ENCODE data around the gene KCNJ5.

The KCNJ5 gene

DNA sequence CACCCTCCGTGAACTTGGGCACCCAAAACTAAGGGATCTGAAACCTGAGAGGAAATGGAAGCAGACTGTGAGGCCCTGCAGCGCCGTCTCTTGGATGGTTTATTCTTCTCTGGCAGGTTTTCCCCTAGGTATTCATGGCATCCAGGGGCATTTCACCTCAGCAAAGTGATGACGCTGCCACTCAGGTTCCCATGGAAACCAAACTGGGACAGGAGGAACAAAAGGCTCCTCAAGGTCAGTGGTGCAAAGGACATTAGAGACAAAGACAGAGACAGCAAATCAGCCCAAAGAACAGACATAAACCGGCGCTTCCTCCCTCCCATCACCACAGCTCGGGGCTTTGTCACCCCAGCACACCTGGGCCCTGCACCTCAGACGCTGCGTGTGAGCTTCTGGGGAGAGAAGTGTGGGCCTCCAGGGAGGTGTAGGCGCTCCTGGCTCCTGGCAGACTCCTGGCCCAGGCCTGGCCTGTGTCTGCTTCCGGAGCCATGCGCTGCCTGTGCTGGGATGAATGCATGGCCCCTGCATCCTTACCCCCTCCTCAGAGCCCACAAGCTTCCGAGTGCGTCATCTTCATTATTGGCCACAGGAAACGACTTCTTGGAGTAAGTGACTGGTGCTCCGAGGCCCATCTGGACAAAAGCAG, 45.6 kb downstream of the KCNJ5 start:
- no peak for FAIRE-seq

DNA sequence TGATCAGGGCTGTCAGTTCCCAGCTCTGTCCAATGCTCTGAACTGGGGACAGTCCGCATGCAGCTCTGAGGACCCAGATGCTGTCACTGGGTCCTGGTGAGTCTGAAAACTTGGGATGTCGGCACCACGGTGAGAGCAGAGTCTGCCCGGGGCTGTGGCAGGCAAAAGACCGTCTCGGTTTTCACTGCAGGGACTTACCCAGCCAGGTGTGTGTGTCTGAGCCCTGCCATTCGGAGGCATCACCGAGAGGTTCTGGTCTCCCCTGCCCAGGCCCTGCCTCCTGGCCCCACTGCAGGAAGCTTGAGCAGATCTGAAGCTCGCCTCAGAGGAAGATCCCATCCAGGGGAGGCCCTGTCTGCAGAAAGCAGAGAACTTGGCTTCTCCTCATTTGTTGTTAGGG, 46.3 kb downstream of the KCNJ5 start:
- FAIRE-seq = no peak

DNA sequence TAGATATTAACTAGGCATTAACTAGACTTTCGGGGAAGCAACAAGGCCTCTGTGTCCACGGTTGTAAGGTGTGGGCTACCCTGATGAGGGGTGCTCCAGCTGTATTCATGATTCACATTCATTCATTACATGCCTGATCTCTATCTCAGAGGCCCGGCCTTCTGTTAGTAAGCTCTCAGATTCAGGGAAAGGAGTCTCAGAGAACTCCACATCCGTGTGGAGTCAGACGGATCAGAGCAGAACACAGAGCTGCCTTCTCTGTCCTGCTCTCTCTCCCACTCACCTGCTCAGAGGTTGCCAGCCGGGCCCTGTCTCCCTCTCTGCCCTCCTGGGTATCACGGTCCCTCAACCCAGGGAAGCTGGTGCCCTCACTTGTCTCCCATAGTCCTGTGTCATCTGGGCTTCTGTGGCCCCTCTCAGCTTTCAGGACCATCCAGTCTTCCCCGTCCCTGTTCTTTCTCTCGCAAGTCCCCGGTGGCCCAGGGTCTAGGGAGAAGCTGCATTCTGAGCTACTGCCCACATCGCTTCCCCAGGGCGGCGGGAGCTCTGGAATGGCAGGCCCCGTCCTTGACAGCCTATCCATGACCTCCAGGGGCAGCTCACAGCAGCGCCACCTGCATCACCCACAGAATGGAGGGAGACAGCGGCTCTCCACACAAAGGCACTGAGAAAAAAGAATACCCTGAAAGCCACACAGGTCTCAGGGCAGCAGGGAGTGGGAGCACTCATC, 47.2 kb downstream of the KCNJ5 start:
- FAIRE-seq = no peak

DNA sequence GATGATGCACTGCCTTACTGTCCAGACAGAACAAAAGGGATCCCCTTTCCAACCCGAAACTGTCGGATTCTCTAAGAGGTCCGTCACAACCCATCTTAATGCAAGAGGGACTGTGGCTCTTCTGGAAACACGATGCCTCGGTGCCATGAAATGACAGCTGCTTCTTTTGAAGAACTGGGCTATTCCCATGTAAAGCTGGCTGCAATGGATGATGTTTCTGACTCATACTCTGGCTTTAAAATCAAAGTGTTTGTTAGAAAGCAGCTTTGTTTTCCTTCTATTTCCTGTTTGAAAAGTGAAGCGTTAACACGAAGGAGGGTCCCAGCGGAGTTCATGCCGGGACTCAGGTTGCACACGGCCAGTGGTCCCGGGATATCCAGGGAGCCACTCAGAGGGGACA, 48.4 kb downstream of the KCNJ5 start:
- no peak for FAIRE-seq

DNA sequence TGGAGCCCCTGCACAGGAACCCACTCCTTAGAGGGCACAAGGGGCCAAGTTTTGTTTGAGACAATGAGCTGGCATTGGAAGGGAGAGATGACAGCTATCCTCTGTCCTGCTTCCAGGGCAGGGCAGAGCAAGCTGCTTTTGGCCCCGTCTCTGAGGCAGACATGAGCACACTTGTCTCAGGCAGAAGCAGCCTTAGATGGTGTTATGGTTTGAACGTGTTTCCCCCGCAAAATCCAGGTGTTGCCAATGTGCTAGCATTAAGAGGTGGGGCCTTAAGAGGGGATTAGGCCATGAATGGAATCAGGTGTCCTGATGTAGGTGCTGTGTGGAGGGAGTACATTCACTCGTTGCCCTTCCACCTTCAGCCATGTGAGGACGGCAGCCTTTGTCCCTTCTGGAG, 49.0 kb downstream of the KCNJ5 start:
- no peak for FAIRE-seq

DNA sequence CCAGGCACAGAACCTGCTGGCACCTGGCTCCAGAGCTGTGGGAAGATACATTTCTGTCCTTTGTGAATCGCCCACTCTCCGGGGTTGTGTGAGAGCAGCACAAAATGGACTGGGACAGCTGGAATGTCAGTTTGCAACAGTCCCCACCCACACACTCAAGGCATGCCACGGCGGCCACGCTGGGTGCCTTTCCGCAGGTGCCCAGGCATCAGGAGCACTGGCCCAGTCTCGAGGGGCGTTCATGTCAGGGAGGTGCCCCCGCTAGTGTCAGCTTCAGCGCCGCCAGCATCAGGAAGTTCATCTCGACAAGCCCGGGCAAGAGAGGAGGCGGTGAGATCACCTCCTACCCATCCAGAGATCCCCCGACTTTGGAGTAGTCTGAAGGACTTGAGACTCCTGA, 49.4 kb downstream of the KCNJ5 start:
- FAIRE-seq = no peak

DNA sequence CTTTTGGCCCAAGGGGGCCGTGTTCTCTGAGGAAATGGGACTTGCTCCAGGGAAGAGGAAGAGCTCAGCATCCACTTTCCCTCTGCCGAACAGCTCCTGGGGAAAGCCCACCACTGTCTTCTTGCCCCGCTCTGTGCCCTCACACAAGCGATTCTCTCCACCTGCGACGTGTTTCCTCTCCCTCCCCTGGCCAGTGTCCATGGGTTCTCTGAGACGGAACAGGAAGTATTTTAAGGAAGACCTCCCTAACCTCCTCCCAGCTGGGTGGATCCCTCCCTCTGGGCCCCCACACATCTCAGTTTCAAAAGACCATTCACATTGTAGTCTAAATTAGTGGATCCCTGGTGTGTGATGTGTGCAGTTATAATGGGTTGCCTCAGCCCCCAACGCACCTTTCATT, 50.0 kb downstream of the KCNJ5 start:
- no peak for FAIRE-seq

DNA sequence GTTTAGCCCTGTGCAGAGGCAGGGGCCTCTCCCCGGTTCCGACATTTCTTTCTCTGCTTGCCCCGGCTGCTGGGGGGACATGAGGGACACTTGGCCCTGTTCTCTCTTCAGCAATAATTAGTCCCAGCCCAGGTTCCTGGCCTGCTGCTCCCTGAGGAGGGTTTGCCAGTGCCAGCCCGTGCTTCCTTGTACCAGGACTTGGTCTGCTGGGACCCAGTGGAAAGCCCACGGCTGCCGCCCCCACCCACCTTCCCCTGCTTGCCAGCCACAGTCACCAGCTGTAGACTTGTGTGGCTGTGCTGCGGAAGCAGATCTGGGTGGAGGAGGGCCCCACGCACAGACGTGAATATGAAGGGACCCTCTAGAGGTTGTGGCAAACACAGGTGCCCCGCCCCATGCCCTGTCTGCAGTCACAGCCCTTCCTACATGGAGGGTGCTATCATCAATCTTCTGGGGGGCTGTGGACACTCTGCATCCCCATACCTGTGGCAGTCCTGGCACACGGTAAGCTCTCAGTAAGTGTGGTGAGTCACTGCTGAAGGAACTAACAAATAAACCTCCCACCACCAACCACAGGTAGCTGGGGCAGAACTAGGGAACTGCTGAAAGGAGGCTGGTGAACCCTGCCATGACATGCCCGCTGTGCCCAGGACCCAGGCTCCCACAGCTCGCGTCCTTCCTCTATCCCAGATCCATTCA, 50.6 kb downstream of the KCNJ5 start:
- no peak for FAIRE-seq

DNA sequence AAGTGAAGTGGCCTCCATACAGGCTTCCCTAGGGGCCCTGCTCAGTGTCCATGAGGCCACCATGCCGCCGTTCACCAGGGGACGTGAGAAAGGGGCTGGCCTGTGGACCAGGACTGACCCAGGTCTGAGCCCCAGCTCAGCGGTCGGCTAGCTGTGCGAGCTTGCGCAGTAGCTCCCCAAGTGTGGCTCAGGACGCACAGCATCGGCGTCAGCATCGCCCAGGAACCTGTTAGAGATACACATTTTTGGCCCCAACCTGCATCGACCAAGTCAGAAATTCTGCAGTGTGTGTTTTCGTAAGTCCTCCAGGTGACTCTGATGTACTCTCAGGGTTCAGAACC, 51.1 kb downstream of the KCNJ5 start:
- no peak for FAIRE-seq

DNA sequence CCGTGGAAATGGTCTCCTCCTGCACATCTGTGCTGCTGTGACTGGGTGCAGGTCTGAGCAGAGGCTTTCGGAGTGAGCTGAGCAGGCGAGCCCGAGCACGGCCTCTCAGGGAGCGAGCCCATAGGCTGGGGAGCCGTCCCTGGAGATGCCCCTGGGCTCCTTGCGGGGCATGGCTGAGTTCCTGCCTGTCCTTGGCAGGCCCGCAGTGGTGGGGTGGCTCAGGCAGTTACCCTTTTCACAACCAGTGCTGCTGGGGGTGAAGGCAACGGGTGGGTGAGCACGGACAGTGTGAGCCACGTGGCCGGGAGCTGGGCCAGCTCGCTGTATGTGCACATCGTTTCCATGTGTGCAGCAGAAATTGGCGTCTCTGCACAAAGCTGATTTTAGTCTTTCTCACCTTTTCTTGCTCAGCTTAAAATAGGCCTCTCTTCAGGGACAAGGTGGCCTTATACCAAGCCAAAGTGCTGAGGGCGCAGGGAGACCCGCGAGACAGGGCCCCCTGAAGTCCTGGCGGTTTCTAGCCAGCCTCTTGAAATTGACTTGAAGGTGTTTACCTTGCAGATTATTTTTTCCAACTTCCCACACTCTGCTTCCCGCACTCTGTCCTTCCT, 51.8 kb downstream of the KCNJ5 start, which contains the start of gene TP53AIP1:
TP53AIP1 (minus strand) TSS at position 55 of the 611 bp plus-strand sequence. CDS start 5,053 bp downstream, outside the sequence.
- FAIRE-seq = no peak

DNA sequence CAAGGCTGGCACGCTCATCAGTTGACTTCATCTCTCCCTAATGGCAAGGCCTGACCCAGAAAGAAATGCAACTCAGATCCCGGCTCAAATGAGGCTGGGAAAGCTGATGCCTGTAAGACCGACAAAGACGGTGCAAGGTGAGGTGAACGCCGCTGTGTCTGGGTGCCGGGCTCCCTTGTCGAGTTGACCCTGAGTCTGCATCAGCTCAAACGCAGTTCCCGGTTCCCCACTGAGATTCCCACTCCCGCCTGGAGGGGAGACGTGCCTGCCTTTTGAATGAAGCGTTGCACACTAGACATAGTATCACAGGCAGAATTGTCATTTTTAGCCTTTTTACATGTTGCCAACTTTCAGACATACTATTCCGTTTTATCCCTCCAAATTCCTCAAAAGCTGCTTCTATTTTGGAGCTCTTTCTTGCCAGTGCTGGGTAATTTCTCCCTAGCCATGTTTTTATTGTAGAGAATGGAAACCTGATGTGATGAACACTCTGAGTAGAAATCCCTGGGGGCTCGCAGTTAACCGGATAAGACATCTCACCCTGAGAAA, 52.3 kb downstream of the KCNJ5 start:
- no peak for FAIRE-seq

DNA sequence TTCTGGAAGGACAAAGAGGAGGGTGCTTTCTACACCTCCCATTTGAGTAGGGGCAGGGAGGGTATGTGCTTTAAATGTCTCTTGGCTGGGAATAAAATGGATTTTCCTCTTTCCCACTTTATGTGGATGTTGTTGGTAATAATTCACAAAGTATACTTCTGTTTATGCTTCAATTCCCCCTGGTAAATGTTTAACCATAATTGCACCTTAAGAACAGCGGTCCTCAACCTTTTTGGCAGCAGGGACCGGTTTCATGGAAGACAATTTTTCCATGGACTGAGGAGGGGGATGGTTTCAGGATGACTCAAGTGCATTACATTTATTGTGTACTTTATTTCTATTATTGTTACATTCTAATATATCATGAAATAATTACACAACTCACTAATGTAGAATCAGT, 55.5 kb downstream of the KCNJ5 start:
- FAIRE-seq = no peak

DNA sequence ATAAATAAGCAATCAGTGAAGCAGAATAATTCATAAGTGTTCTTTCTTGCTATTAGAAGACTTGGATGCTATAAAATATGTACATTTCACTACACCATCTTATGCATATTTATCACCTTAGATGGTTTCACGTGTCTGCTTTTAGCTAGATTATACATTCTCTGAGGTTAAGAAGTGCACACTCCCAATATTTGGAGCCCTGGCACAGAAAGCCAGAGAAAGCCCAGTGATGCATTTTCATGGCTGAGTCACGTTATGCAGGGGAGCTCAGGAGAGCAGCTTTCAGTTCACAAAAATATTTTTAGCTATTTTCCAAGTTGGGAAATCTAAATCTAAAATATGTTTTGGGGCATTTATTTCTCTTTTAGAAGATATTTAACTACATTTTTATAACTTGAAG, 56.6 kb downstream of the KCNJ5 start:
- no peak for FAIRE-seq

DNA sequence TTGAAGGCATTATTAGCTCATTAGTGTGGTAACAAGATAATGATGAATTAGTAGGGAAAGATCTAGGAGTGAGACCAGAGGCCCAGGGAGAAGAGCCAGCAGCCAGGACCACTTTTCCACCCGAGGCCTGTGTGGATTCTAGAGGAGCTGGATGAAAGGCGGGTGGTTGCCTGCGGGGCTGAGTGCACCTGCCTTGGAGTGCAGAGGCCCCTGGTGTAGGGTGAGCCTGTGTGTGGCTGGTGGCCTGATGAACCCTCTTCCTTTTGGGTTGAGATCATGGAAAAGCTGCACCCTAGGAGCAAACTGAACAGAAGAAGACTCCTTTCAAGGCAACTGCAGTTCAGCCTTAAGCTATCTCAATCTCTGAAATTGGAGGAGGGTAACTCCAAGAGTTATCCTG, 57.4 kb downstream of the KCNJ5 start:
- no peak for FAIRE-seq

DNA sequence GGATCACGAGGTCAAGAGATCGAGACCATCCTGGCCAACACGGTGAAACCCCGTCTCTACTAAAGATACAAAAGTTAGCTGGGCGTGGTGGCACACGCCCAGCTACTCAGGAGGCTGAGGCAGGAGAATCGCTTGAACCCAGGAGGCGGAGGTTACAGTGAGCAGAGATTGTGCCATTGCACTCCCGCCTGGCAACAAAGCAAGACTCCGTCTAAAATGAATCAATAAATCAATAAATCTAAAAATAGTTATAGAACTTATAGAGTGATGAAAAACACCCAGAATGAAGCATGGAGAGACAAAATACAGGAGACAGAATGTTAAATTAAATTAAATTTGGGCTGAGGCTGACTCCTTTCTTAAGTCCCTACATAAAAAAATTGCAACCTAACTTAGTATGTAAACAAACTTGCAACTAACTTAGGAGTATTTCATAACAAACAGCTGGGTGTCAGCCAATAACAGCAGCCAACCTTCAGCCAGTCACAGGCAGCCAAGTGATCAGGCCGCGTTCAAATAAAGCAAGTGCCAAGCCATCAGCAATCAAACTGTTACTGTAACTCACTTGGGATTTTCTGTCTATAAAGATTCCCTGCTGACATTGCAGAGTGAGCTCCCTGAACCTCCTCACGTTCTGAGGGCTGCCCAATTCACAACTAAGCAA, 58.8 kb downstream of the KCNJ5 start:
- no peak for FAIRE-seq

DNA sequence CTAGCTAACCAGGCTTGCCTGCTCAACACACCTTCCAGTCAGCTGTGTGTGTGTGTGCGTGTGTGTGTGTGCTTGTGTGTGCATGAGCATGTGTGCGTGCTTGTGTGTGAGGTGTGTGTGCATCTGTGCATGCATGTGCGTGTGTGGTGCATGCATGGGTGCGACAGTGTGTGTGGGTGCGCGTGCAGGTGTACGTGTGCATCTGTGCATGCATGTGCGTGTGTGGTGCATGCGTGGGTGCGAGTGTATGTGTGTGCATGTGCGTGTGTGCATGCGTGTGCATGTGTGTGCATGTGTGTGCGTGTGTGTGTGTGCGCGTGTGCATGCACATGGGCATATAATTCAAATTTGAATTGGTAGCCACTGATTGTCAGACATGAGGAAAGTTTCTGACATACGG, 62.0 kb downstream of the KCNJ5 start:
- FAIRE-seq = no peak

DNA sequence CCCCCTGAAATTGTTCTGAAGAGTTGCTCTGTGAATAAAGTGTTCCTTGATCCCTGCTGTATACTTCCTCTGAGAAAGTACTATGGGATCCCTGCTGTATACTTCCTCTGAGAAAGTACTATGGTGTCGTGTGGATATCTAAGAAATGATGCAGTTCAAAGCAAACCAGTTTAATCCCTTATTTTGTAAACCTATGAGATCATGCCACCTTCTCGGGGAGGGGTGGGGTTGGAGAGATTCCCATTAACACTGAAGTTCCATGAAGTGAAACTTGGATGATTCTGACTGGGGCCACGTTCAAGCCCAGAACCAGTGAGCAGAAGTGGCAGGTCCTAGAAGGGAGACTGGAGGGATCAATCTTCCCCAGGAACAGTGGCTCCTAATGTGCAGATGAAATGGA, 64.5 kb downstream of the KCNJ5 start:
- FAIRE-seq = no peak

DNA sequence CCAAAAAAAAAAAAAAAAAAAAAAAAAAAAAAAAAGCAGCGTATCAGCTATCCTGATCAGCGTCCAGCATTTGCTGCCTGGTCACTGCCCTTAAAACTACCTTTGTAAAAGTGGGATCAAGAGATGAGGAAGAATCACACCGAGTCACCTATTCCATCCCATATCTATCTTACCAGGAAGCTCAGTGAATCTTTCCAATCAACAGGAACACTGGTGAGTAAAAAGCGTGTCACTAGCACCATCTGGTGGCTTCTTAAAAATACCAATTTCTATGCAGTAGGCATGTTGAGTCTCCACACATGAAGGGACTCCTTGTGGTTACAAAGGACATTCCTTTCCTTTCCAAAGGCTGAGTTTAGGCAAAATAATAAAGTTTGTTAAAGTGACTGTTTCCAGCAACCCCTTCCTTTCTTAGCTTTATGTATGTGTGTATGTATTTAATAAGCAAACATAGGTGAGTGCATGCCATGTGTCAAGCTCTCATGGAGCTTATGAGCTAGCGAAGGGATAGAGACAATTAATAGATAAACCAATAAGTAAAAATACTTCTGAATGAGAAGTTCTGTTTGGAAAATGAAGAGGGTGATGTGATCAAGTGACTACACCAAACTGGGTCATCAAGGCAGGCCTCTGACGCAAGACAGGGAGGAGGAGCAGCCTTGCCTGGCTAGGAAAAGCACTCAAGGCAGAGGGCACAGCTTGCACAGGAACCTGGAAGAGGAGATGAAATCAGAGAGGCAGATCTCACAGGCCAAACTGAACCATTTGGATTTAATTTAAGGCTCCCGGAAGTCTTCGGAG, 65.4 kb downstream of the KCNJ5 start:
- peak; percentile 86 for FAIRE-seq

DNA sequence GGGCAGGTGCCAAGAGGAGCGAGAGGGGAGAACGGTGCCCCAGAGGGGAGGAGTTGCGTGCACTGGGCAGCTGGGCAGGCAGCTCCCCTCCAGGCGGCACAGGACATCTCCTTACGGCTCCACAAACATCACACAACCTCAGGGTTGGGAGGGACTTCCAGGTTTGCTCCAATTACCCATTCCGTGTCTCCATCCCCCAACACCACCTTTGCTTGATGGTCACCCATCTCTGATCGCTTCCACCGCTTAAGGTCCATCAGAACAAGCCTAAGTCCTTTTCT, 66.0 kb downstream of the KCNJ5 start:
- no peak for FAIRE-seq

DNA sequence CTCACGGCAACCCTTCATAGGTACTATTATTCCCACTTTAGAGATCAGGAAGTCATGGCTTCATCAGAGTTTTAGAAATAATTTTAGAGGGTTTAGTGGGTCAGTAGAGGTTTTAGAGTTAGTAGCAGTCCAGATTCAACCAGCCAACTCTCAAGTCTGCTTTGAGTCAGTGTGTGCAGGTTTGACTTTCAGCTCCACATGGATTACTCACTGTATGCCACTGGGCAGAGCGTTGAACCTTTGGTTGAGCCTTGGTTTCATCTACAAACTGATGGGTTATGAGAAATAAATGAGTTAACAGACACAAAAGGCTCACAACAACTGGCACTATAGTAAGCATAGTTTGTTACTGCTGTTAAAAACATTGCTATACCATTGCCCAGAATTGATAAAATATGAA, 70.5 kb downstream of the KCNJ5 start:
- no peak for FAIRE-seq

DNA sequence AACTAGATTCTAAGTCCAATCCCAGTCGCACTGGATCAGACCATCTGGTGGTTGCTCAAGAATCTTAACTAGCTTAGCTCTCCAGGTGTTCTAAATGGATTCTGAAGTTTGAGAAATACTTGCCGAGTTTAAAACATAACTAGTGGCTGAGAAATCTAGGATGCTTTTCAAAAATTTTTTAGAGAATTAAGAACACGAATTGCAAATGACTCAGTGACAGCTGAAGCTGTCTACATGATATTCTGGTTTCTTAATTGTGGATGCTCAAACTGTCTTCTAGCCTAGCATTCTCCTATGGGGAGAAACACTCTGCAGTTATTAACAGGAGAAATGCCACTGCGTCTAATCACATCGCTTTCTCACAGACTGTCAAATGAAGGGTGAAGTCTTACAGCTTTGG, 71.7 kb downstream of the KCNJ5 start:
- no peak for FAIRE-seq

DNA sequence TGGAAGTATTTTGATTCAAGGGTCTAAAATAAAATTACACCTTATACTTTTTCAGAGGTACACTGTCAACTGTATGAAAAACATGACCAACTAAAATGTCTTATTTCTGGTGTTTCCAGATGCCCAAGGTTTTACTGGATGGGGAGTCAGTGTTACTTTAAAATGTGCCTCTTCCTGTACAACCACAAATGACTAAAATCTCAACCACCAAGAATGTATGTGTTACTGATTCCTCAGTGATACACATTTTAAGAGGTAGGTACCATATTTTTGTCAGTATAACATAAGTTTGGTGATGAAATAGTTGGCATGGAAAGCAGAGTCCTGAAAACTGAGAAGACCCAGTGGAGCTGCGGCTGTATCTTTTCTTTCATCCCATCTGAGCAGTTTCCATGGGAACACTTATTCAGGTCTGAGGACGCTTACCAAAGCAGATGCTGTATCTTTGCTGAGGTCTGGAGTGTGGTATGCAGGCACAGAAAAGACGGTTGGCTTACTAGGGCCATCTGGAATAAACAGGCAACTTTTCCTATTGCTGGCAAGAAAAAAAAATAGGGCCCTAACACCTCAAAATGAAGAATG, 72.7 kb downstream of the KCNJ5 start:
- FAIRE-seq = no peak

Measured in islet of Langerhans (tissue), 1 donor.